Mesodermal cell (in vitro differentiated cells): ENCODE data around the gene ARMC9.
A peak's percentile ranks its signal among the peaks of the same experiment; 100 is the strongest.

Experiments used
- H3K27ac ChIP-seq: 2 replicates; pipeline ENCODE4 v1.7.0; 2013; ENCODE audit warnings: mild to moderate bottlenecking, low read depth, low read length, moderate library complexity; ENCODE audit not compliant: severe bottlenecking
- H3K36me3 ChIP-seq: 2 replicates; pipeline ENCODE4 v1.7.1; 2013; ENCODE audit warnings: mild to moderate bottlenecking, low read length, moderate library complexity; ENCODE audit not compliant: control insufficient read depth, insufficient read depth
- H3K4me1 ChIP-seq: one replicate; pipeline ENCODE4 v1.7.1; 2013; ENCODE audit warnings: mild to moderate bottlenecking, low read length; ENCODE audit not compliant: insufficient read depth, control insufficient read depth, poor library complexity, severe bottlenecking
- H3K4me3 ChIP-seq: 2 replicates; pipeline ENCODE4 v1.7.0; 2013; ENCODE audit warnings: low read length, control low read depth, mild to moderate bottlenecking; ENCODE audit not compliant: insufficient read depth, poor library complexity, severe bottlenecking; ENCODE audit errors: extremely low read depth
- H3K9me3 ChIP-seq: 2 replicates; pipeline ENCODE4 v1.7.1; 2013; ENCODE audit warnings: mild to moderate bottlenecking, low read length, moderate library complexity; ENCODE audit not compliant: control insufficient read depth
- WGBS, 2 experiments: methylation state at CpG; one replicate each; pipeline ENCODE4 v1.1.5; 2013; ENCODE audit warnings: missing lambda C conversion rate in 2 of 2; ENCODE audit not compliant: insufficient coverage in 2 of 2; 5-methylcytosine and 5-hydroxymethylcytosine counted together

ARMC9 gene

GRCh38 chr2:231332872-231333500, 134.6 kb downstream of the ARMC9 start:
- no peak overlapping the region for H3K27ac ChIP-seq
- WGBS, 2 experiments = 93 to 95% methylated on average over 2 to 4 of the region's 9 CpGs
- peaks cover 3% of the 10 kb centered on the region for H3K4me1 ChIP-seq
- no peak overlapping the region for H3K4me3 ChIP-seq
- peaks cover 45% of the 10 kb centered on the region for H3K36me3 ChIP-seq
- no peaks in the 10 kb centered on the region for H3K9me3 ChIP-seq

- WGBS, 2 experiments = 91% methylated on average over 12 to 14 of the region's 14 CpGs
- Histone ChIP-seq H3K4me1 (peaks cover 4% of the 10 kb centered on the region), H3K4me3 (no peak overlapping the region), H3K27ac (no peak overlapping the region), H3K9me3 (no peaks in the 10 kb centered on the region), H3K36me3 (peaks cover 45% of the 10 kb centered on the region)
These were observed 135.9 kb downstream of the ARMC9 start for GRCh38 chr2:231334179-231334930.

GRCh38 chr2:231334981-231335380, 136.6 kb downstream of the ARMC9 start:
- no peak overlapping the region for H3K4me3 ChIP-seq
- 92 to 96% methylated on average over 4 to 5 of the region's 5 CpGs for WGBS, 2 experiments
- H3K36me3 ChIP-seq = peaks cover 44% of the 10 kb centered on the region
- no peak overlapping the region for H3K27ac ChIP-seq
- peaks cover 4% of the 10 kb centered on the region for H3K4me1 ChIP-seq
- no peaks in the 10 kb centered on the region for H3K9me3 ChIP-seq

- Histone ChIP-seq H3K27ac (no peak overlapping the region), H3K4me1 (peaks cover 4% of the 10 kb centered on the region), H3K9me3 (no peaks in the 10 kb centered on the region), H3K36me3 (peaks cover 38% of the 10 kb centered on the region), H3K4me3 (no peak overlapping the region)
- WGBS, 2 experiments = 90 to 95% methylated on average over 12 to 13 of the region's 13 CpGs
These were observed 137.2 kb downstream of the ARMC9 start for GRCh38 chr2:231335591-231335990.

GRCh38 chr2:231336236-231336635, 137.8 kb downstream of the ARMC9 start:
- 90 to 96% methylated on average over 9 to 10 of the region's 11 CpGs for WGBS, 2 experiments

GRCh38 chr2:231336700-231337099, 138.3 kb downstream of the ARMC9 start:
- Histone ChIP-seq H3K4me1 (peaks cover 4% of the 10 kb centered on the region), H3K4me3 (no peak overlapping the region), H3K36me3 (peaks cover 27% of the 10 kb centered on the region), H3K9me3 (no peaks in the 10 kb centered on the region), H3K27ac (no peak overlapping the region)
- 92 to 94% methylated on average over 5 of the region's 5 CpGs for WGBS, 2 experiments

More at GRCh38 chr2:231336236-231336635, 137.8 kb downstream of the ARMC9 start:
- H3K27ac ChIP-seq = no peak overlapping the region
- peaks cover 32% of the 10 kb centered on the region for H3K36me3 ChIP-seq
- H3K9me3 ChIP-seq = no peaks in the 10 kb centered on the region
- H3K4me3 ChIP-seq = no peak overlapping the region
- peaks cover 4% of the 10 kb centered on the region for H3K4me1 ChIP-seq

- H3K4me1 ChIP-seq = peaks cover 8% of the 10 kb centered on the region
- H3K4me3 ChIP-seq = no peak overlapping the region
- H3K36me3 ChIP-seq = peaks cover 14% of the 10 kb centered on the region
- WGBS, 2 experiments = 83 to 86% methylated on average over 9 to 14 of the region's 18 CpGs
- no peaks in the 10 kb centered on the region for H3K9me3 ChIP-seq
- peak overlapping the region; percentile 2 for H3K27ac ChIP-seq
These were observed 139.7 kb downstream of the ARMC9 start for GRCh38 chr2:231337807-231338759.

GRCh38 chr2:231339316-231339715, 140.9 kb downstream of the ARMC9 start:
- Histone ChIP-seq H3K27ac (no peak overlapping the region), H3K4me3 (no peak overlapping the region), H3K36me3 (peaks cover 1% of the 10 kb centered on the region), H3K9me3 (no peaks in the 10 kb centered on the region), H3K4me1 (peaks cover 8% of the 10 kb centered on the region)
- WGBS, 2 experiments = 91 to 100% methylated on average over 4 of the region's 4 CpGs

GRCh38 chr2:231341100-231341499, 142.7 kb downstream of the ARMC9 start:
- peaks cover 8% of the 10 kb centered on the region for H3K4me1 ChIP-seq
- peaks cover 9% of the 10 kb centered on the region for H3K36me3 ChIP-seq
- H3K27ac ChIP-seq = no peak overlapping the region
- no peaks in the 10 kb centered on the region for H3K9me3 ChIP-seq
- H3K4me3 ChIP-seq = no peak overlapping the region
- 100% methylated on average over 1 of the region's 2 CpGs for WGBS, 2 experiments

GRCh38 chr2:231342061-231342711, 143.8 kb downstream of the ARMC9 start:
- WGBS, 2 experiments = 75 to 81% methylated on average over 11 to 12 of the region's 14 CpGs
- Histone ChIP-seq H3K27ac (peak overlapping the region; percentile 29), H3K36me3 (peaks cover 13% of the 10 kb centered on the region)

More at GRCh38 chr2:231342061-231342711, 143.8 kb downstream of the ARMC9 start:
- Histone ChIP-seq H3K9me3 (no peaks in the 10 kb centered on the region), H3K4me3 (no peak overlapping the region), H3K4me1 (peaks cover 8% of the 10 kb centered on the region)
